HTERT RPE-1 (cell line): ENCODE measurements around the gene SPSB3.

Source experiments
- in situ Hi-C: fragments of 300-500 bp; cut with MboI; formaldehyde crosslinking; loops from 4 replicates; pipeline ENCODE4 v1.14.3; 2020; ENCODE audit warnings: low sequenced_read_pairs

The SPSB3 gene

GRCh38 chr16:1765826-1766225, 16.5 kb downstream of the SPSB3 start:
- in situ Hi-C loops = no loop called here

- in situ Hi-C loops = no loop called here
Measured at GRCh38 chr16:1764971-1765370, 17.4 kb downstream of the SPSB3 start.

GRCh38 chr16:1763521-1764511, 18.6 kb downstream of the SPSB3 start:
- in situ Hi-C loops = no loop called here

- in situ Hi-C loops = no loop called here
Measured at GRCh38 chr16:1762879-1763520, 19.4 kb downstream of the SPSB3 start.

DNA sequence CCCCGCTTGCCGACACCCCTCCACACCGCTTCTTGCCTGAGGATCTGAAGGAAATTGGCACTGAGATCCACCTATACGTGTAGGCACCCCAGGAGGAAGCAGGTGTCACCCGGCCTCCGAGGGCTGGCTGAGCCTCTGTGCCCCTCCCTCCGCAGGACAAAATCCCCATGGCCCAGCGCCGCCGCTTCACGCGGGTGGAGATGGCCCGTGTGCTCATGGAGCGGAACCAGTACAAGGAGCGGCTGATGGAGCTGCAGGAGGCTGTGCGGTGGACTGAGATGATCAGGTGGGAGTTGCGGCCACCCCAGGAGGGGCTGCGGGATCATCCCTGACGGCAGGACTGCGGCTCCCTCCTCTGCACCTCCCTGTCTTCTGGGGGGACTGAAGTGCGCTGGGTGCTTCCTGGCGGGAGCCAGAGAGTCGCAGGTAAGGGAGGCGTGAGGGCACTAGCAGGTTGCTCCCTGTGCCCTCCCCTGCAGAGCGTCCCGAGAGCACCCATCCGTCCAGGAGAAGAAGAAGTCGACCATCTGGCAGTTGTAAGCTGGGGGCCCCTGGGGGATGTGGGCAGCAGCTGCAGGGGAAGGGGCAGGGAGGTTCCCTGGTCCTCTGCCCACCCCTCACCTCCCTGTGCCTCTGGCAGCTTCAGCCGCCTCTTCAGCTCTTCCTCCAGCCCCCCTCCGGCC, 20.0 kb downstream of the SPSB3 start:
- in situ Hi-C loops = no loop called here

DNA sequence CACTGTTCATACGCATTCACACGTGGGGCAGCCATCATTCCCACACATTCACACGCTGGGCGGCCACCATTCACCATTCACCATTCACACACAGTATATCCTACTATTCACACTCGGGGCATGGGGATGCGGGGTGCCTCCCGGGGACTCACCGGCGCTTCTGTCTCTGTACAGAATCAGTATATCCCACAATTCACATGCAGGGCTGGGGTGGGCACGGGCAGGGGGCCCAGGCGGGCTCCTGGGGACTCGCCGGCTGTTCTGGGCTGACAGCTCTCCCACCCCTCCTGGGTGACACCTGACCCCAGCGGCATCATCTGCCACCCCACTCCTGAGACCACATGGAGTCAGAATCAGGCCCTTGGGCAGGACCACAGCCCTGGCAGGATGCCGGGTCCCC, 20.6 kb downstream of the SPSB3 start:
- in situ Hi-C loops = no loop called here

- in situ Hi-C loops = no loop called here
Measured at GRCh38 chr16:1760911-1761310, 21.5 kb downstream of the SPSB3 start.

DNA sequence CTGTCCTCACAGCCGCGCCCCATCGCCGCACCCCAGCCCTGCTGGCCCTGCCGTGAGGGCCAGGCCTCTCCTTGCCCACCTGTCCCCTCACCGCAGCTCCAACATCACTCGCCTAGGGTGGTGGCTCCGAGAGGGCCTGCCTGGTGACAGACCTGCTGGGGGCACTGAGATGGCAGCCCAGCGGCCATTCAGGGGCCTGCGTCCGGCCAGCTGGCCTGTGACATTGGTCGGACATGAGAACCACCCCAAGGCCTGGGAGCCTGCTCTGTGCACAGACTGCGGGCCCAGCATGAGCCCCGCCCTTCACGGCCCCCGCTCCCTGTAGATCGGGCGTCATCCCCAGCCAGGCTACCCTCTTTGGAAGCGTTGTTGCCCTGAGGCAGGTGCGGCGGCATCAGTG, 22.9 kb downstream of the SPSB3 start:
- in situ Hi-C loops = no loop called here

- in situ Hi-C loops = no loop called here
Measured at GRCh38 chr16:1758923-1759322, 23.4 kb downstream of the SPSB3 start.

GRCh38 chr16:1757714-1758461, 24.5 kb downstream of the SPSB3 start:
- in situ Hi-C loops = no loop called here

DNA sequence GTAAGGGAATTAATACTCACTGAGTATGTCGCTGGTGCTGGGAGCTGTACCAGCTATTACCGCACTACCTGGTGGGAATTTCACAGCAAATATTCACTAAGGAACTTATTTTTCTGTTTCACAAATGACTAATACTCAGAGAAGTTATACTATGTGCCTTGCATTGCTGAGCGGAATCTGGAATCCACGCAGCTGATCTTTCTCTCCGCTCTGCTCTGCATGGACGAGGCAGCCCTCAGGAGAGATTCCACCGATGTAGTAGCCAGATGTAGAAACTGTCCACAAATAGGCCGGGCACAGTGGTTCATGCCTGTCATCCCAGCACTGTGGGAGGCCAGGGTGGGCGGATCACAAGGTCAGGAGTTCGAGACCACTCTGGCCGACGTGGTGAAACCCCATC, 28.2 kb downstream of the SPSB3 start:
- in situ Hi-C loops = no loop called here

- in situ Hi-C loops = no loop called here
Measured at GRCh38 chr16:1752853-1753252, 29.5 kb downstream of the SPSB3 start.

- in situ Hi-C loops = no loop called here
Measured at GRCh38 chr16:1751946-1752345, 30.4 kb downstream of the SPSB3 start.

DNA sequence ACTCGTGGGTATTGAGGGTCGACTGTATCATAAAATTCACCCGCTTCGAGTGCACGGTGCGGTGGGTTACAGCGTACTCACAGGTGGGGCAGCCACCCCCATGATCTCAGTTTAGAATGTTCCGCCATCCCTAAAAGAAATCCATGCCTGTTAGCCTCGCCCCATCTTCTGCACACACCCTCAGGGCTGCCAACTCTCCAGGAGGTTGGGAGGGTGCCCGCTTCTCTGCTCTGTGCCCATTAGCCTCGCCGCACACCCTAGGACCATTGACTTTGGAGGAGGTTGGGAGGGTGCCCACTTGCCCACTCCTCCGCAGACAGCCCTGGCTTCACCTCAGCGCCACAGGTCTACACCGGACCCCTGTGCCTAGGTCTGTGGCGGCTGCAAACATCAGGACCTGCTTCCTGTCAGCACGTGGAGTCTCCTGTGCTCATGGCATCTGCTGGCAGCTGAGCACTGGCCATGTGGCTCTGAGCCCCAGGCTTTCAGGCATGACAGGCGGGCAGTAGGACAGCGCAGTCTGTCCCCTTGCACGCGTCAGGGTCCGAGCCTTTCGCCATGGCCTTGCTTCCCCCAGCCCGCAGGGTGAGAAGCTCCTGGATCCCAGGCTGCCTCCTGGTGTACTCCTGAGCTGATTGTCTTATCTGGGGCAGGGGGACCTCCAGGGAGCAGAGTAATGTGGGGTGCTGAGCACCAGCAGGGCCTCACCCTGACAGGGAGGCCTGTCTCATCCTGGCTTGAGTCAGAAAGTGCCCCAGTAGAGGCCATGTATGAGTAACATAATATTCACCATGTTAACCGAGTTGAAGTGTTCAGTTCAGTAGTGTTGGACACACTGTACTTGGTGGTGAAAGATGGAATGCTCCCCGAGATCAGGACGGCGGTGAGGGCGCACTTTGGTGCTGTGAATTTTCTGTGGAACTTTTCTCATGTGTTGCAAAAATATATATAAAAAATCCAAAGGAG, 32.9 kb downstream of the SPSB3 start:
- in situ Hi-C loops = no loop called here

- in situ Hi-C loops = no loop called here
Measured at GRCh38 chr16:1747934-1748333, 34.4 kb downstream of the SPSB3 start.

DNA sequence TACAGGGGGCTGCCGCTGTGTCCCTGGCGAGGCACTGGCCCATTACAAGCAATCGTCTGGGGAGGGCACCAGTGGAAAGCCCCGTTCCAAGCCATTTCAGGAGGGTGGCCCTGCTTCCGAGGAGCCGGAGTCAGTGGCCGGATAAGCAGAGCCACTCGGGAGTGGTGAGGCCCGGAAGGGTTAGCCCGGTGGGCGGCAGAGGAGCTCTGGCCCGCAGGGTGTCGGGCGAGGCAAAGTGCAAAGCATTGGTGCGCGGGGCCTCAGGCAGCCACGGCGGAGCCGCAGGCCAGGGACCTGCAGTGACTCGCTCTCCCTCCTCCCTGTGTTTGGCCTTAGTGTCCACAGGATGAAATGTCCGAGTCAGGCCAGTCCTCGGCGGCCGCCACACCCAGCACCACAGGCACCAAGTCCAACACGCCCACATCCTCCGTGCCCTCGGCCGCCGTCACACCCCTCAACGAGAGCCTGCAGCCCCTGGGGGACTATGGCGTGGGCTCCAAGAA, 35.6 kb downstream of the SPSB3 start:
- in situ Hi-C loops = no loop called here

- in situ Hi-C loops = no loop called here
Measured at GRCh38 chr16:1745900-1746692, 36.3 kb downstream of the SPSB3 start.

- in situ Hi-C loops = no loop called here
Measured at GRCh38 chr16:1745181-1745899, 37.0 kb downstream of the SPSB3 start.
